ENCODE measurements around the gene AGFG1. TPM values are rescaled to one million over a fixed set of nuclear protein-coding genes. Genes with fewer than 3 reads are reported as not detected.

Gene AGFG1
- total RNA-seq, 2 donors from 2014 or later, result 65.9 to 78.8 TPM

DNA sequence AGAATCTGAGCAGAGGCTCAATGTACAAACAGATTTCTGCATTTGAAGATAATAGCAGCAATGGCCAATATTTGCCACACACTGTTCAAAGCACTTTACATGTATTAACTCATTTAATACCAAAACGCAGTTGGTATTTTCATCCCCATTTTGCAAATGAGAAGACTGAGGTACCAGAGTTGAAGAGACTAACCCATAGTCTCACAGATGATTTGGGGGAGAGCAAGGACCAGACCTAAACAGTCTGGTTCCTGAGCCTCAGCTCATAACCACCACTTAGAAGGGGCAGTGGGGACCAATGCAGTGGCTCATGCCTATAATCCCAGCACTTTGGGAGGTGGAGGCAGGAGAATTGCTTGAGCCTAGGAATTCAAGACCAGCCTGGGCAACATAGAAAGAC lies 18.1 kb upstream of the AGFG1 start:
- Mint-ChIP-seq H3K27ac (no peak overlapping the region), H3K36me3 (no peaks in the 10 kb centered on the region), H3K4me1 (ENCODE audit: low read depth in 2 of 2) (no peaks in the 10 kb centered on the region), H3K4me3 (no peak overlapping the region), H3K9me3 (no peaks in the 10 kb centered on the region), H3K27me3 (peaks cover 13 to 22% of the 10 kb centered on the region in 2 donors)
- ATAC-seq (no peak), DNase-seq (ENCODE audit: low spot score) (no peak)

DNA sequence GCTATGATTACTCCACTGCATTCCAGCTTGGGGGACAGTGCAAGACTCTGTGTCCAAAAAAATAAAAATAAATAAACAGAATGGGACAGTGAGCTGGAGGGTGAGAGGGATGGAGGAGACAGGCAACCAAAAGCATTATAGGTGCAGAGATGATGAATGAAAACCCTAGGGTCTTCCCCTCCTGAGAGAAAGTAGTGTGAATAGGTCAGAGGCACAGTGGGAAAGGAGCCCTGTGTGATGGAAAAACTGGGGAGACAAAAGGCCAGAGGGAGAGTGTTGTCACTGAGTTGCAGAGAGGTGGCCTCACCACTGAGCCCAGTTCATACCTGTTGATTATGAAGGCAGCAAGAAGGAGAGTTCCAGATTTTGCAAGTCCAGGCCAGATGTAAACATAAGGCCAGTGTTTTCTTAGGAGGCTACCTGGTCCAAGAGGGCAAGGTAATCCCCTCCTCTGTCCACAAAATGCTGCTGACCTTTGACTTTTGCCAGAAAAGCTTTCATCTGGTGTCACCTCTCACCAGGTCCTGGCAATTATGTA lies 17.6 kb upstream of the AGFG1 start:
- Mint-ChIP-seq H3K27ac (no peak overlapping the region), H3K4me1 (ENCODE audit: low read depth in 2 of 2) (no peaks in the 10 kb centered on the region), H3K27me3 (peaks cover 13 to 18% of the 10 kb centered on the region in 2 donors), H3K4me3 (no peak overlapping the region), H3K36me3 (no peaks in the 10 kb centered on the region), H3K9me3 (no peaks in the 10 kb centered on the region)
- ATAC-seq (no peak), DNase-seq (ENCODE audit: low spot score) (no peak)

DNA sequence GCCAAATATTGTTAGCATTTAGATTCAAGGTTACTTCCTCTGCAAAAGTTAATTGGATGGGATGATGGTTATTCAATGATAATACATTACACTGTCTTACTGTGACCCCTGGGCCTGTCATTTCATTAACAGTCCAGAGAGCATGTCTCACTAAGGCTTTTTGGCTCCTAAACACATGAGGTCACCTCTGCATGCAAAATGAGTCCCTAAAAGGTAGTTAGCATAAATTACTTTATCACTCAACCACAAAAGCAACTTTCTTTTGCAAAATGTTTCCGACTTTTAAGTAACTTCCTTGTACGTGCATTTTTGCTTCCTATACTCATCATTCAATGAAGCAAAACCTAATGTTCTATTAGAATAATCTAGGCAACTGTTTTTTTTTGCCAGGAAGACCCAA lies 16.8 kb upstream of the AGFG1 start:
- ATAC-seq (no peak), DNase-seq (ENCODE audit: low spot score) (no peak)
- H3K36me3 Mint-ChIP-seq, result no peaks in the 10 kb centered on the region
- no peaks in the 10 kb centered on the region for H3K9me3 Mint-ChIP-seq
- peaks cover 13 to 18% of the 10 kb centered on the region in 2 donors for H3K27me3 Mint-ChIP-seq
- no peak overlapping the region for H3K27ac Mint-ChIP-seq
- peaks cover 5 to 6% of the 10 kb centered on the region in 2 donors for H3K4me1 Mint-ChIP-seq (ENCODE audit: low read depth in 2 of 2)
- no peak overlapping the region for H3K4me3 Mint-ChIP-seq

DNA sequence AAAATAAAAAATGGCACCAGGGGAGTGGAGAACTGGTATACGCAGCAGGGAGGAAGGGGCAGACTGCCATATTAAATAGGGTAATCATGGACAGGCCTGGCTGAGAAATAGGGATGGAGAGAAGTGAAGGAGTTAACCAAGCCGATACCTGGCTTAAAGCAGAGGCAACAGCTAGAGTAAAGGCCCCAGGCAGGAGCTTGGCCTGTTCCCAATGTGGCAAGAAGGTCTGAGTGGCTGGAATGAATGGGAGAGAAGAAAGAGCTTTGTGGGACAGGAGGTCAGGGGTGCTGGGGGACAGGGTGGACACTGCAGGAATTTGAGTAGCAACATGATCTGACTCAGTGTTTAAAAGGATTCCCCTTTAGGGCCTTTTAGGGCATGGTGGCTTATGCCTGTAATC lies 15.9 kb upstream of the AGFG1 start:
- ATAC-seq (no peak), DNase-seq (ENCODE audit: low spot score) (no peak)
- peaks cover 4 to 18% of the 10 kb centered on the region in 2 donors for H3K27me3 Mint-ChIP-seq
- H3K36me3 Mint-ChIP-seq, result no peaks in the 10 kb centered on the region
- H3K27ac Mint-ChIP-seq, result no peak overlapping the region
- no peaks in the 10 kb centered on the region for H3K9me3 Mint-ChIP-seq
- H3K4me1 Mint-ChIP-seq (ENCODE audit: low read depth in 2 of 2), result peaks cover 13% of the 10 kb centered on the region in 2 donors
- no peak overlapping the region for H3K4me3 Mint-ChIP-seq

DNA sequence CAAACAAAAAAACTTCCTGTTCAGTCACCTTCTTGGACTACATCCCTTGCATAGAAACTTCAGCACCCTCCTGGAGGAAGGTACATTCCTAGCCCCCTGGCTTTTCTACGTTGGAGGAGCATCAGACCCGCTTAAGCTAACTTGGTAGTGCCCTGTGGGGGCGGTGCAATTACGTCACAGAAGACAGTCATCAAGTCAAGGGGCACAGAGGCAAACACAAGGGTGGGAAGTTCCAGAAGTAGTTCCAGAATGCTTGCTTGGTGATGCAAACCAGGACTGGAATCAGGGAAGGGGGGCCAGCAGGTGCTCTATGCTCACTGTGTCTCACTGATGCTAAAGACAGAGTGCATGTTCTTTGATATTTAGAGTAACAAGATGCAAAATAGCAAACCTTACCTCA lies 15.2 kb upstream of the AGFG1 start:
- H3K27me3 Mint-ChIP-seq, result peaks cover 0 to 15% of the 10 kb centered on the region in 2 donors

GRCh38 chr2:227460070-227460485 lies 11.9 kb upstream of the AGFG1 start:
- Mint-ChIP-seq H3K4me1 (ENCODE audit: low read depth in 2 of 2) (peaks cover 18 to 38% of the 10 kb centered on the region in 2 donors), H3K4me3 (peak overlapping the region; percentile 61), H3K9me3 (no peaks in the 10 kb centered on the region), H3K27me3 (peaks cover 8 to 28% of the 10 kb centered on the region in 2 donors), H3K27ac (peak overlapping the region; percentile 50 to 52), H3K36me3 (no peaks in the 10 kb centered on the region)
- peak; percentile 73 for DNase-seq (ENCODE audit: low spot score)
- ATAC-seq, result peak; percentile 86

More for the DNA sequence above, 15.2 kb upstream of the AGFG1 start:
- H3K4me3 Mint-ChIP-seq, result no peak overlapping the region
- DNase-seq (ENCODE audit: low spot score), result no peak
- ATAC-seq, result no peak
- H3K9me3 Mint-ChIP-seq, result no peaks in the 10 kb centered on the region
- H3K36me3 Mint-ChIP-seq, result no peaks in the 10 kb centered on the region
- no peak overlapping the region for H3K27ac Mint-ChIP-seq
- peaks cover 15 to 17% of the 10 kb centered on the region in 2 donors for H3K4me1 Mint-ChIP-seq (ENCODE audit: low read depth in 2 of 2)

DNA sequence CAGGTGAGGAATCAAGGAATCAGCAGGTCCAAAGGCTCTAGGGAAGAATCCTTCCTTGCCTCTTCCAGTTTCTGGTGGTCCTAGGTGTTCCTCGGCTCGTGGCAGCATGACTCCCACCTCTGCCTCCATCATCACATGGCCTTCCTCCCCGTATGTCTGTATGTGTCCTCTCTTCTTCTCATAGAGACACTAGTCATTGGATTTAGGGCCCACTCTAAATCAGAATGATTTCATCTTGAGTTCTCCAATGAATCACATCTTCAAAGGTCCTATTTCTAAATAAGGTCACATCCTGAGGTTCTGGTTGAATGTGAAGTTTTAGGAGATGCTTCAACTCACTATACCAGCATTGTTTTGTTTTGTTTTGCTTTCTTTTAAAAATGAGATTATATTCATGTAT lies 11.1 kb upstream of the AGFG1 start:
- ATAC-seq, result no peak
- Mint-ChIP-seq H3K27me3 (peaks cover 8 to 28% of the 10 kb centered on the region in 2 donors), H3K27ac (peak overlapping the region; percentile 50 to 52), H3K9me3 (no peaks in the 10 kb centered on the region), H3K4me1 (ENCODE audit: low read depth in 2 of 2) (peaks cover 18 to 38% of the 10 kb centered on the region in 2 donors), H3K36me3 (no peaks in the 10 kb centered on the region), H3K4me3 (peak overlapping the region; percentile 61)
- DNase-seq (ENCODE audit: low spot score), result no peak

GRCh38 chr2:227461811-227462461 lies 10.0 kb upstream of the AGFG1 start:
- Mint-ChIP-seq H3K4me3 (peak overlapping the region; percentile 54), H3K36me3 (no peaks in the 10 kb centered on the region), H3K27me3 (peaks cover 8 to 22% of the 10 kb centered on the region in 2 donors), H3K27ac (peak overlapping the region in 1 of 2 donors; percentile 72), H3K9me3 (no peaks in the 10 kb centered on the region), H3K4me1 (ENCODE audit: low read depth in 2 of 2) (peaks cover 18 to 38% of the 10 kb centered on the region in 2 donors)
- DNase-seq (ENCODE audit: low spot score) (no peak), ATAC-seq (no peak)

- Mint-ChIP-seq H3K36me3 (no peaks in the 10 kb centered on the region), H3K4me3 (peak overlapping the region; percentile 54), H3K27me3 (peaks cover 8 to 20% of the 10 kb centered on the region in 2 donors), H3K9me3 (no peaks in the 10 kb centered on the region), H3K4me1 (ENCODE audit: low read depth in 2 of 2) (peaks cover 18 to 38% of the 10 kb centered on the region in 2 donors), H3K27ac (peak overlapping the region in 1 of 2 donors; percentile 72)
- ATAC-seq (peak; percentile 58 to 67), DNase-seq (ENCODE audit: low spot score) (no peak)
These were observed 9.4 kb upstream of the AGFG1 start for GRCh38 chr2:227462462-227462951.

- H3K4me3 Mint-ChIP-seq, result peak overlapping the region; percentile 64
- peak overlapping the region; percentile 32 to 70 for H3K27ac Mint-ChIP-seq
- H3K27me3 Mint-ChIP-seq, result peaks cover 8 to 17% of the 10 kb centered on the region in 2 donors
- no peaks in the 10 kb centered on the region for H3K36me3 Mint-ChIP-seq
- H3K9me3 Mint-ChIP-seq, result no peaks in the 10 kb centered on the region
- ATAC-seq, result peak in 1 of 2 donors; percentile 29
- no peak for DNase-seq (ENCODE audit: low spot score)
- H3K4me1 Mint-ChIP-seq (ENCODE audit: low read depth in 2 of 2), result peaks cover 18 to 38% of the 10 kb centered on the region in 2 donors
These were observed 8.7 kb upstream of the AGFG1 start for GRCh38 chr2:227462972-227463931.

DNA sequence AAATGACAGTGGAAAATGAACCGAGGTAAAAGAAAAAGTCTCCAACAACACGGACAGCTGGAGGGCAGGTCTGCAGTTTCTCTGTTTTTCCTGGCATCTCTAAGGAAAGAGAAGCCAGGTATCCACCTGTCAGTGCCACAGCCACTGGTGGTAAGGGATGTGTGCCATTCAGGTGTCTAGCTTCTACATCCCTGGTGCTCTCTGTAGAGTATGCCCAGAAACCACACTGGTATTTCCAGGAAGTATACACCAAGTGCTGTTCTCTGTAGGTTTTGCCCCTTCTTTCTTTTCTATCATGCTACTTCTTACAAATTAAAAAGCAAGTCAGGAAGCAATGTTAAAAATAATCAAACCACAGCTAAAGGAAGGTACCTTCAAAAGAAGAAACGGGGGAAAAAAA lies 7.6 kb upstream of the AGFG1 start:
- Mint-ChIP-seq H3K9me3 (no peaks in the 10 kb centered on the region), H3K27me3 (peaks cover 8 to 17% of the 10 kb centered on the region in 2 donors), H3K36me3 (no peaks in the 10 kb centered on the region), H3K27ac (peak overlapping the region; percentile 16 to 70), H3K4me3 (peak overlapping the region; percentile 64), H3K4me1 (ENCODE audit: low read depth in 2 of 2) (peaks cover 18 to 38% of the 10 kb centered on the region in 2 donors)
- DNase-seq (ENCODE audit: low spot score) (no peak), ATAC-seq (no peak)

DNA sequence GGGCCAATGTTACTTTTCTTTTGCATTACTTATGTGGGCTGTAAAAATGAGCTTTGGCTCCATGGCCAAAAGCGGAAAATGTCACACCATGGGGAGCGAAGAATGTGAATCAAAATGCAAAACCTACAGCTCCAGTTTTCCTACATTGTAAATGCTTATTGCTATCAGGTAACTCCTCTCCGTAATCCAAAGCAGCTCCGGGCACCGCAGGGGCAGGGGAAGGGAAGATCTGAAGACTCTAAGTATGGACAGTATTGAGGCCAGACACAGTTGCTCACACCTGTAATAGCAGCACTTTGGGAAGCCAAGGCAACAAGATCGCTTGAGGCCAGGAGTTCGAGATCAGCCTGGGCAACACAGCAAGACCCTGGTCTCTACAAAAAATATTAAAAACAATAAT lies 7.1 kb upstream of the AGFG1 start:
- H3K9me3 Mint-ChIP-seq, result no peaks in the 10 kb centered on the region
- DNase-seq (ENCODE audit: low spot score) (no peak), ATAC-seq (no peak)
- H3K27me3 Mint-ChIP-seq, result peaks cover 8 to 17% of the 10 kb centered on the region in 2 donors
- peak overlapping the region in 1 of 2 donors; percentile 70 for H3K27ac Mint-ChIP-seq
- H3K36me3 Mint-ChIP-seq, result no peaks in the 10 kb centered on the region
- H3K4me3 Mint-ChIP-seq, result peak overlapping the region; percentile 64
- H3K4me1 Mint-ChIP-seq (ENCODE audit: low read depth in 2 of 2), result peaks cover 16 to 35% of the 10 kb centered on the region in 2 donors

GRCh38 chr2:227466887-227467600 lies 4.9 kb upstream of the AGFG1 start:
- peaks cover 7 to 26% of the 10 kb centered on the region in 2 donors for H3K4me1 Mint-ChIP-seq (ENCODE audit: low read depth in 2 of 2)
- H3K36me3 Mint-ChIP-seq, result no peaks in the 10 kb centered on the region
- DNase-seq (ENCODE audit: low spot score) (no peak), ATAC-seq (no peak)
- H3K4me3 Mint-ChIP-seq, result no peak overlapping the region
- no peaks in the 10 kb centered on the region for H3K9me3 Mint-ChIP-seq
- no peak overlapping the region for H3K27ac Mint-ChIP-seq
- peaks cover 8 to 10% of the 10 kb centered on the region in 2 donors for H3K27me3 Mint-ChIP-seq
